Activated CD4-positive, alpha-beta T cell treated with anti-CD3 and anti-CD28 coated beads, Interleukin-10, Interleukin-2, amounts not matched to agents 100 ng/mL and 50 ng/mL, durations not matched to agents 16 hours and 8 hours (primary cell): Measurements from ENCODE around the gene CDC14B.

Source experiments
- DNase-seq: peaks from one replicate; pipeline ENCODE4 v3.0.0-alpha.2; 2020

Gene CDC14B

DNA sequence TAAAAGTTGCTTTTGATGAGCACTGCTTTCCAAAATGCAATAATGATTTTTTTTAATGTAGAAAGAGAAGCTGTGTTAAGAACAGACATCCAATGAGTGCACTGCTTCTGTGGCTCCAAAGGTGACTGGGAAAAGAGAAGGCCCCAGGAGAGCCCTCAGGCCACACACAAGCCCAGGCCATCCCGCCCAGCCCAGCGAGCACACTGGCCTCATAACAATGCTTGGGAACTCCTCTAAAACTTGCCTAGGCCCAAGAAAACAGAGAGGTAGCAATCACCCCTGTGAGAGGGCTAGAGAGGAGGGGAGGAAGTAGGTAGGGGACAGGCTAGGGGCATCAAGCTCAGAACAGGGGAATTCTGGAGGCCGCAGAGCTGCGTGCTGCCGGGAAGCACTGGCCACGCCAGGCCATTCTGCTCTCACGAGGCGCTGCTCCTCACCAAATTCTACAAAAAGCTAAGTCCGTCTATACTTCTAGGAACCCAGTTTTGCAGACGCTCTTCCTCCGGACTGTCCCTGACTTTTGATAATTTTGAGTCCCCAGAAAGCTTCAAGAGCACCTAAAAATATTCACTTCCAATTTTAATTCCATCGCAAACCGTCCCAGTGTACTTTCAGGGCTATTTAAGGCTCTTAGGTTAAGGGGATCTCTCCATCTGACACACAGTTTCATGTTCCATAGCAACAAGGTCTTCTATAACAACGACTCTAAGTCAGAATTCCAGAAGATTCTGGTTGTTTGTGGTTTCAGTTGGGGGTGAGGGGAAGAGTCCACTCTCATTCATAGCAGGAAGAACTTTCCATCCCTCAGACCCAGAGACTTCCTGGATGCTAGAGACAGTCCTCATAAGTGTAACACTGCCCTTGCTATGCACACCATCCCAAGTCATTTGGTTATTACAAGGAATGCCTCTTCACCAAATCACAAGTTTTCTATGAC, 118.7 kb downstream of the CDC14B start:
- no peak for DNase-seq

DNA sequence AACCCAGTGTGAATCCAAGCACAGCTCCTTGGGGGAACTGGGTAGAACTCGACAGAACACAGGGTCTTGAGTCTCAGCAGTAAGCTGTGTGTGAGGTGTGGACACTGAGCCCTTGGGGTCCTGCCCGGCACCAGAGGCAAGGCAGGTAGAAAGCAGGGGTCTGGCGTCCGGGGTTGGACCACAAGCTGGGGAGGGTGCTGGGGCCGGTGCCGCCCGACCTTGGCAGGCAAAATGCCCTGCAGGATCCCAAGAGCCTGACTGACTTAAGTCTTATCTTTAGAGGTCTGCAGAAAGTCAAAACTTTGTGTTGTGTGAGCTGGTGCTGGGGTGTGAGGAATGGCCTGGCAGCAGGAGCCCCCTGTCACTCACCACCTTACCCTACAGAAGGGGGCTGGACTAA, 120.4 kb downstream of the CDC14B start:
- no peak for DNase-seq

DNA sequence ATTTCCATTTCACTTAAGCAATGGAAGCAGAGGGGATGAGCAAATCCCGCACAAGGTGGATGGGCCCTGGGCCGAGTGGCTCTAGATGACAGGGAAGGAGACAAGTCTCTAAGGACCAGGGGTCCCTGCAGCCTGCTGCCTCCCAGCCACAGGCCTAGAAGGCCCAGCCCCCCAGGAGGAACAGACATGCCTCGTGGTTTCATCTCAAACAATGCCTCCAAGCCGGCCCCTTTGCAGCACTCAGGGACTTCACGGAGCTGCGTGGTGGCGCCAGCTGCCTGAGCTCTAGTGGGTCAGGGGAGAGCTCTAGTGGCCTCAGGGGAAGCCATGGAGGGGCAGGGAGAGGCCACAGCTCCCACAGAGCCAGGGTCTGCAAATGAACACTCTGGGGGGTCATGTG, 120.8 kb downstream of the CDC14B start:
- no peak for DNase-seq

DNA sequence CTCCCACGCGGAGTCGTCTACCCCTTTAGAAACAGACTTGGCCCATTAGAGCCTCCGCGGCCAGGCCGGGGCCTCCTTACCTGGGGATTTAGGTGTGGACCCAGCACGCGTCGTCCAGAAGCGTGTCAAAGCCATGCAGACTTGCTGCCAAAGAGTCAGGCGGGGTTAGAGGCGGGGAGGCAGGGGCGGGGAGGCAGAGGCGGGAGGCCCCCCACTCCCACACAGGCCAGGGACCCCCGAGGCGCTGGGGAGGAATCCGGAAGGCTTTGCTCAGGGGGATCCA, 122.6 kb downstream of the CDC14B start:
- no peak for DNase-seq

DNA sequence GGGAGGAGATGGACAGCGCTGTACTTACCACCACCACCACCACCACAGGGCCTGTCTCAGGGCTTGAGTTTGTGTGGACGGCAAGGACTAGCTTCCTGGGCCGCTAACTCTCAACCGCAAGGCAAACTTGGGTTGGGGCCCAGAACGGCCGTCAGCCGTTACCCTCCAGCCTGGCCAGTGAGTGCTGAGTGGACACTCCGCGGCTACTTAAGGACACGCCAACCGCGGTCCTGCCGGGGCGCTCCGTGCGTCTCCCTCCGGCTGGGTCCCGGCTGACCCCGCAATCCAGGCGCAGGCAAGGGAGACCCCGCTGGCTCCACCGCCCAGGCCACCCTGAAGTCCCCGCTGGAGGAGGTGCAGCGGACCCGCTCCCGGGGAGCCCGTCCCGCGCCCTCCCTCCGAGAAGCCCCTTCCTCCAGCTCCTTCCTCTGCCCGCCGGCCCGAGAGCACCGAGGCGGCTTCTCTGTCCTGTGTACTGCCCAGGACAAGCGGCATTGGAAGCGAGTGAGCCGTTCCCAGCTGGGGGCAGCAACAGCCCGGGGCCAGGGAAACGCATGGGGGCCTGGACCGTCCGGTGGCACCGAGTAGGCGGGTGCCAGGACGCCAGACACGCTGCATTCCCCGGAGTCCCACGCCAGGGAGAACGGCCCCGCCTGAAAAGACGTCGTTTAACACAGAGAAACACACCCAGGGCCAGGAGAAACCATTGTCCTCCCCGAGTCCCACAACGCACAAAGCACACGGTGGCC, 123.1 kb downstream of the CDC14B start:
- no peak for DNase-seq

DNA sequence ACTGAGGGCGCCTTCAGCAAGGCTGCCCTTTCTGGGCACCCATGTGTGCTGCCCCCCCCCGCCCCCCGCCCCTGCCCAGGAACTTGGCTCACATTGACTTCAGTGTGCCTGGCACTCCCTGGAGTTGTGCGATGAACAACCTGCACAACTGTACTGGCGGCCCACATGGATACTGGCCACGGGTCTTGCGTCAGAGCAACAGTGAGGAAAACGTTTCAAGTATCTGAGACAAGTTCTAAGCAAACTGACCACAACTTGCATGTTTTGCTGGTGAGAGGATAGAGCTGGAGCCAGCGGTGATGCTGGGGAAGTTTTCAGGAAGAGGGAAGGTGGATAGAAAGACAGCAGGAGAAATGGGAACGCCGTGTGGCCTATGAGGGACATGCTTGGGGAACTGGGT, 124.3 kb downstream of the CDC14B start:
- DNase-seq = no peak

DNA sequence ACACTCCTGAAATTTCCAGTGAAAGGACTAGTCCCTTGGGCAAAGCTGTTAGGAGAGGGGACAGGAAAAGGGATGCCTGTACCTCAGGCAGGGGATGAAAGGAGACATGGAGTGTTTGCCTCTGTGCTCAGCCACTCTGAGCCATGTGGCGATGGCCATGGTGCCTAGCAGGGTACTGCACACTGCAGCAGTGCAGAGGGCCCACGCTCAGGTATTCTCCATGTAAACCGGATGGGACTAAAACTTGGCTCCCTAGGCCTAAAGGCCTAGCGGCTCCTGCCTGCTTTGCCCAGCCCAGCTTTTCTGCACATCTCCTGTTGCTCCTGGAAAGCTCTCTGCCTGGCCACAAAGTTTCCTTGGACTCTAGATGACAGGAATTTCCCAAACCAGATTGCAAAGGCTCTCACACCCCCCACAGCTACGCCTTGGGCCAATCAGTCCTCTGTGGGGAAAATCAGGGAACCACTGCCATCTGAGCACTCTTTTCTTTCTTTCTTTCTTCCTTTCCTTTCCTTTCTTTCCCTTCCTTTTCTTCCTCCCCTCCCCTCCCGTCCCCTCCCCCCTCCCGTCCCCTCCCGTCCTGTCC, 125.3 kb downstream of the CDC14B start:
- DNase-seq = no peak

DNA sequence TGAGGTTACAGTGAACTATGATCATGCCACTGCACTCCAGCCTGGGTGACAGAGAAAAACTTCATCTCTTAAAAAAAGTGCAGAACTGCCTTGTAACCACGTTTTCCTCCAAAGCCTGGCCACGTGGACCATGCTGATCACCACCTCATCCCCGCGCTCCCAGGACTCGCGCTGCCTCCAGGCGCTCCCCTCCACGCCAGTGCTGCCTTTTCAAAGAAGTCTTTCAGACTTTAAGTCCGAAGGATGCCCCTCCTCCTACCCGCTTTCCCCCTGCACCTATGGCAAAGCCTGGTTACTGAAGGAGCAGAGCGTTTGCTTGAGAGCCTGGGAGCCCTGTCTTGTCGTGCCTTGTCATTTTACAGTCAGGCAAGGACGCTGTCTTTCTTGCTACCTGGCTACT, 125.9 kb downstream of the CDC14B start:
- no peak for DNase-seq

DNA sequence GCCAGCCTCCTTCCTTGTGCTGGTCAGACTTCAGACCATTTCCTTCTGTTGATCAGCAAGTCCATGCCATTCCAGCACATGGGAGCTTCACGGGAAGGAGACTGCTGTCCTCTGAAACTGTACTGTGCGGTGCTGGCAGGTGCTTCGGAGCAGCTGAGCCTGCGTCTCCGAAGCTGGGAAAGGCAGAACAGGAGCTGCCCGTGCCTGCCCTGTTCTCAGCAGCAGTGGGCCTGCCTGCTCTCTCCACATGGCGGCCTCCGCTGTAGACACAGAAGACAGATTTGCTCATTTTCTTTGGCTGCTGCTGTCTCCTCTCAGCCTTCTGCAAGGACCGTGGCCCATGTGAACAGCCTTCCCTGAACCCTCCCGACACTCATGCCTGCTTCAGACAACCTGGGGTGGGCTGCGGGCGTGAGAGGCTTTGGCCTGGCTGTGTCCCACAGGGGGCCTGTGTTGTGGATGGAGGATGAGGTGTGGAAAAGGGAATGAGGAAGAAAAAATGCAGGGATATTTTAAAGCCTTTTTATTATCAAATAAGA, 126.6 kb downstream of the CDC14B start:
- DNase-seq = no peak

DNA sequence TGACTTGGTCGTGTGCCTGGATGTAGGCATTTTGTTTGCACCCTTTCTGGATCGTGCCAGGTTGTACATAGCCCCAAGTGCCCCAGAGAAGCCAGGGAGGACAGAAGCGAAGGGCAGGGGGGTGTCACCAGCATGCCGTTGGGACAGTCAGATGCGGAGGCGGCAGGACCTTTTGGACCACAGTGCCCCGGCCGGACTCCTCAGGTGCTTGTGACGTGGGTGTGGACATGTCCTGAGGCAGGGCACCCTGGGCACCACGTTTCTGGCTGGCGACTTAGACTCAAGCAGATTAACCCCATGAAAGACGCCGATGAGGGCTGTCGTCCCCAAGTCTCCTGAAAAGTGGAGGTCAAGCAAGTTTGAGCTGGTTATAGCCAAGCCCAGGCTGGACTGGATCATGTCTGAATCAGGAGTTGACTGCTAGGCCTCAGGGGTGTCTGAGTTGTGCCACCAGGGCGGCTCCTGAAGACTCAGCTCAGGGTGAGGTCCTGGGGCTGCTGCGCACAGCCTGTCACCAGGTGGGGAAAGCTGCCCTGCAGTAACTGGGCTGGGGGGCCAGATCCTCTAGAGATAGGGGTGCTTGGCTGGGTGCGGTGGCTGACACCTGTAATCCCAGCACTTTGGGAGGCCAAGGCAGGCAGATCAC, 127.6 kb downstream of the CDC14B start:
- DNase-seq = no peak

DNA sequence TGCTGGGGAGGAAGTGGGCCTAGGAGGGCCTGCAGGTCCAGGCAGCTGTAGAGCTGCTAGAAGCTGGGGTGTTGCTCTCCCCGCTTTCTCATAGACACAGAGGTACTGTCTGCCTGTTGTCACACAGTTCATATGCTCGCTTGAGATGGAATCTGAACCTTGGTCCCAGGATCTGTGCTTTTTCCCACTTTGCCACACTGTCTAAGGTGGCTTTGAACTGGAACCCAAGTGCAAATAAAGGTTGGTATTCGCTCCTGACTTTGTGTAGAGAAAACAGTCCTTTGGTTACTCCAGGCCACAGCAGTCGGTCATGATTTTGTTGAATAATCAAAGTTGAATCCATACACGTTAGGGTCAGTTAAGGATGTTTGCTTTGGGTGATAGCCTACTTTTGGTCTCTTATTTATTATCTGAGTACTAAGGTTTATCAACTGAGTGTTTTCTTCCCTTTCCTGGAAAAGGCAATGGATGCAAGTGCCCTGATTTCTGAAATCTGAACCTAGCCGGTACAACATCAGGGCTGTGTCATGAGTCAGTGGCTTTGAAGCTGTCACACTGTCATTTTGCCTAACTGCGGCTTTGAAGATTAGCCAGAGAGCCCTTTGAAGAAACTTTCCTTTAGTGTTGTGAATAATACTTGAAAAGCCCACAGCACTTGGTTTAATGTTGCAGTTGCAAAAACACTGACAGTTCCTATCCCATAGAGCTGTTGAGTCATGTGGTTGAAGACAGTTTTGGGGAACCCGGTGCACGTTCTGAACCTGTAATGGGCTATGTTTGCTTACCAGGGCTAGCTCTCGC, 128.4 kb downstream of the CDC14B start:
- peak; percentile 78 for DNase-seq

DNA sequence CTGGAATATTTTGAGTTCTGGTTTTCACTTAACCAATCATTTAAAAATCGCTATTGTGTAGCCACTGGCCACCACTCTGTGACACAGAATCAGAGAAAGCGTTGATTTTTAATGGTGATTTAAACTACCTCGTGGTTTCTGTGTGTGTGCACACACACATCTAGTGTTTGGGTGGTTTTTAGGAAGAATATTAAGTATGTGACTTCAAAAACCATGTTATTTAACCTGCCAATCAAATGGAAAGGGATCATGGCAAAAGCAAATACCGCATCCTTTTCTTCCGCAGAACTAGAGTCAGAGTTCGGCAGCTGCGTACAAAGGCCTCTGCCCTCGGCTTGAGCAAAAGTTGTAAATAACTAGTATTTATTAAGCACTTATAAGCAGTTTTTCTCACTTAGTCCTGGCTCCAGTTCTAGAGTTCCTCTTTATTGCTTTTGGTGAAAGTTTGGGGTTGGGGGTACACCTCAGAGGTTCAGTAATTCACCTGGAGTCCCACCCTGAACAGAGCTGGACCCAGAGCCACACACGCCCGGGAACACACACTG, 129.0 kb downstream of the CDC14B start:
- DNase-seq = no peak

DNA sequence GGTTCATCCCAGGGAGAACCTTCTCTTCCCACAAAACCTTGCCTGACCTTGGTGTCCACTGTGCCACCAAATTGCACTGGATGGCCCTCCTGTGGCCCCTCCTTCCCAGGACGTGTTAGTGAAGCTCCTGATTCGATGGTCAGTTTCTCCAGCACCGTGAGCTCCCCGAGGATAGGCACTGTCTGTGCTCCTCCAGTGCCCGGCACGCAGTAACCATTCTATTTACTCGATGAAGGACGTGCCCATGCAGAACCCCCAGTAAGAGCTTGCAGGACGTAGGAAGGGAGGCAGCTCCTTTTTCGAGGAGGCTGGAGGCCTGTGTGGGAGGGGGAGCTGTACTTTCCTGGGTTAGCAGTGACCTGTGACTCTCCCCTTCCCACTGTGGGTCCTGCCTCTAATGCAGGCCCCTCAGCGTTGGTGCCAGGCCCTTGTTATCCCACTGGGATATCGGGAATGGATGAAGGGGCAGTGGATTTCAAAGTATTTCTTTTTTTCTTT, 130.1 kb downstream of the CDC14B start:
- no peak for DNase-seq

DNA sequence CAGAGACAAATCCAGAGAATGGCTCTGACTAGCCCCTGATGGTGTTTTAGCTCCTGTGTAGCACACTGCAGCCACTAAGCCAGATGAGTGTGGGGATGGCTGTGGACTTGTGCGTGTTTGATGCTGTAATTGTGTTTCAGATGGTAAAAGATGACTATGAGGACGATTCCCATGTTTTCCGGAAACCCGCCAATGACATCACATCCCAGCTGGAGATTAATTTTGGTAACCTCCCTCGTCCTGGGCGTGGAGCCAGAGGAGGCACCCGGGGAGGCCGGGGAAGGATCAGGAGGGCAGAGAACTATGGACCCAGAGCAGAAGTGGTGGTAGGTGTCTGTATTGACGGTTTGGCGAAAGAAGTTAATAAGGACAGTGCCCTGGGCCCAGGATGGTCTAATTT, 131.7 kb downstream of the CDC14B start:
- no peak for DNase-seq

DNA sequence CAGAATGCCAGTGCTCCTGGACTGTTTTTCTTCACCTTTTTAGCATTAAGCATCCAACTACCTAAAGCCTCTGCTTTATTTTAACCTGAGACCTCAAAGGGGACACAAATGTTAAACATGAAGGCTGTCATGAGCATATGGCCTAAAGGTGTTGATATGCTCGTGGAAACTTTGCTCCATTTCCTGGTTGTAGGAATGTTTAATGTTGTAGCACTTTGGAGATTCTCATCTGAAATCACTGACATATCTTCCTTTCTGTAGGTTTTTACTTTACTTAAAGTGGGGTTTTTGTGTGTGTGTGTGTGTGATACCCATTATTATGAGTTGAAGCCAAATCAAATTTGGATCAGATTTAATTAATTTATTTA, 132.6 kb downstream of the CDC14B start:
- DNase-seq = no peak

DNA sequence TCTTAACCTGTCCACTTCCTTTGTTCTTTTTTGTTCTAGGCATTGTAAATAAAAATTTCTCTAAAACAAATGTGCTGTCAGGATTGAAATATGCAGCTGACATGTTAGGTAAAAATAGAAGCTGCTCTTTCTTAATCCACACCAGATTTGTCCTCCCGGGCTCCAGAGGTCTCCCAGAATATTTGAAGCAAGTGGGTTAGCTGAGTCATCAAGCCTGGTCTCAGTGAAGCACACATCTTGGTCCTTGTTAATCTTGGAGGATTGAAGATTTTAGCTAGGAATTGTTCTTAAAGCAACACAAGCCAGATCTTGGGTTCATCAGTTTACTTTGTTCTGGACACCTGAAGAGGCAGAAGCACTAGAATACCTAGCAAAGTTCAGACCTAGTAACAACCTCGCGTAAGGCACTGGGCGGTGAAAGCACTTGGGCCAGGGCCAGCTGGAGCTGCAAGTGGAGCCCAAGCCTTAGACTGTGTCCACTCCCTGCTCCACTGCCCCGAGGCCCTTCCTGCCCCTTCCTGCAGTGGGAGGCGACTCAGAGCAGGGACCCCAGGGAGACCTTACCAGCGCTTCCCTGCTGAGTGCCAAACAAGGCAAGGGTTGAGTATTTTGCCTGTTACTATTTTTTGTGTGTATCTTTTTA, 133.1 kb downstream of the CDC14B start:
- DNase-seq = no peak

DNA sequence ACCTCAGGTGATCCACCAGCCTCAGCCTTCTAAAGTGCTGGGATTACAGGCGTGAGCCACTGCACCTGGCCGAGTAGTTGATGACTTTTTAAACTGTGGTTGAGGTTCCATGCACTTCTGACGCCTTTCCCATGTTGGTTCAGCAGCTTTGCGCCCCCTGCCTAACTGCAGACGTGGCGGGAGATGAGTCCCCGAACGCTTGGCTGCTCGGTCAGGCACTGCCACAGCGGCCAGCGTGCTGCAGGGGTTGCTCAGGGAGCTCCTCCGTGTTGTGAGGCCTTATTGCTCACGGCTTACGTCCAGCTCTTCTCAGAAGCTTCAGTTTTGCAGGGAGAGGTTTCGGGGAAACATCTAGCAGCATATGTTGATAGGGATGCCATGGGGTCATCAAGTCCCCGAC, 134.4 kb downstream of the CDC14B start:
- no peak for DNase-seq

DNA sequence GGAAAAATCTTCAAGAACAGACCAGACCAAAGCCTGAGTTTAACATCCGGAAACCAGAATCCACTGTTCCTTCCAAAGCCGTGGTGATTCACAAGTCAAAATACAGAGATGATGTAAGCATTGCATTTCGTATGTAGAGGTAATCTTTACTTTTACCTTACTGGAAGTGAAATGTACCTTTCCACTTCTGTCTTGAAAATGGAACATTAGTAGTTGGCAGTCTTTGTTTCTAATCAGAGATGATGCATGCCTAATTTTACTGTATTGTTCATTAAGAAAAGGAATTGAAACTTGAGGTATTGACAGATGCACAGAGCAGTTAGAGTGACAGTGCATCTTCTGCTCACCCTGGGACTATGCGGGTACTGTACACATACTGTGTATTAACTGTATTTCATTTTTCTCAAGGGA, 135.1 kb downstream of the CDC14B start:
- peak; percentile 79 for DNase-seq

DNA sequence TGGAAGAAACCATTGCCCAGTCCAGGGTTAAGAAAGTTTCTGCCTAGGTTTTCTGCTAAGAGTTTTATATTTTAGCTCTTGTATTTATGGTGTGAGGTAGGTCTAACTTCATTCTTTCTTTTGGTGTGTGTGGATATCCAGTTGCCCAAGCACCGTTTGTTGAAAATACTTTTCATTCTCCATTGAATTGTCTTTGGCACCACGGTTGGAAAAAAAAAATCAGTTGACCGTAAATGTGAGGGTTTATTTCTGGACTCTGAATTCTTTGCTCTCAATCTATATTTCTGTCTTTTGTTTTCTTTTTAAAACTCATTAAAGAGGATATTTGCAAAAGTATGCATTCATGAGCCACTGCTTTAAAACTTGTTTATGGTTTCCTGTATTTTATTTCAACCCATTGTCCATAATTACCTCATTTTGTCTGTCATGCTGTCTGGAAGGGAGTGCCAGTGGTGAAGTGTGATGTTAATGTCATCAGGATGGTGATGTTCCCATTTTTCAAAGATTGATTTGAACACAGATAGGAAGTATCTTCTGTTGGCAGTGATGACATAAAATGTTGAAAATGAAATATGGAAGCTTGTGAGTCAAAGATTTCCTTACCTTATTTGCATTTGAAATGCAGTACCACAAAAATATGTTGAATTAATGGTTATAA, 135.8 kb downstream of the CDC14B start:
- no peak for DNase-seq

DNA sequence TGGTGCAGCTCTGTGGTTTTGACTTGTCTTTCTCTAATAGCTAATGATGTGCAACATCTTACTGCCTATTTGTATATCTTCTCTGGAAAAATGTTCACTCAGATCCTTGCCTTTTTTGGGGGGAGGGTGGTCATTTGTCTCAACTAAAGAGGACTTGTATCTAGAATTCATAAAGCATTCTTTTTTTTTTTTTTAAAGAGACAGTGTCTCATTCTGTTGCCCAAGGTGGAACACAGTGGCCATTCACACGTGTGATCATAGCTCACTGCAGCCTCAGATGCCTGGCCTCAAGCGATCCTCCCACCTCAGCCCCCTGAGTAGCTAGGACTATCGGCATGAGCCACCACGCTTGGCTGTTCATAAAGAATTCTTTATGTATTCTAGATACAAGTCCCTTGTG, 136.4 kb downstream of the CDC14B start:
- no peak for DNase-seq

DNA sequence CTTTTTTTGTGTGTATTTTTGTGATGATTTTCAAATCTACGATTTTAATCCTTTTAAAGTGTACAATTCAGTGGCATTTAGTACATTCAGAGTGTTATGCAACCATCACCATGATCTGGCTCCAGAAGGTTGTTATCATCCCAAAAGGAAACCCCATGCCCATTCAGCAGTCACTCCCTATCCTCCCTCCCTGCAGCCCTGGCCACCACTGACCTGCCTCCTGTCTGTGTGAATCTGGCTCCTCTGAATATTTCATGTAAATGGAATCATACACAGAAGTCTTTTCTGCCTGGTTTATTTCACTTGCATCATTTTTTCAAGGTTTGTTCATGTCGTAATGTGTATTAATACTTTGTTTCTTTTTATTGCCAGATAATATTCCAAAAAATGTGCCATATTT, 137.2 kb downstream of the CDC14B start:
- no peak for DNase-seq
